Skeletal muscle tissue (tissue), 4 donors: ENCODE data around the gene RBMXL3. TPM values are rescaled to one million over a fixed set of nuclear protein-coding genes. Genes with fewer than 3 reads are reported as not detected.

Source experiments
- H3K27ac ChIP-seq: one replicate; pipeline ENCODE4 v1.7.0; 2013; ENCODE audit warnings: mild to moderate bottlenecking, low read depth, low read length, inconsistent platforms
- H3K27me3 ChIP-seq, 3 donors: one replicate each; pipeline ENCODE4 v1.7.0; 2013; ENCODE audit warnings: low read length in 3 of 3; ENCODE audit not compliant: control insufficient read depth in 3 of 3, insufficient read depth in 3 of 3
- H3K36me3 ChIP-seq, 3 donors: one replicate each; pipeline ENCODE4 v1.7.0; 2013; ENCODE audit warnings: low read length in 3 of 3; ENCODE audit not compliant: control insufficient read depth in 3 of 3, insufficient read depth in 3 of 3
- H3K4me1 ChIP-seq, 3 donors: one replicate each; pipeline ENCODE4 v1.7.0; 2013; ENCODE audit warnings: low read length in 3 of 3, mild to moderate bottlenecking in 3 of 3; ENCODE audit not compliant: control insufficient read depth in 3 of 3, insufficient read depth in 3 of 3
- H3K4me3 ChIP-seq, 3 donors: one replicate each; pipeline ENCODE4 v1.7.0; 2013; ENCODE audit warnings: low read length in 3 of 3
- H3K9ac ChIP-seq, 3 donors: one replicate each; pipeline ENCODE4 v1.7.0; 2013; ENCODE audit warnings: low read length in 3 of 3, mild to moderate bottlenecking in 3 of 3, moderate library complexity in 2 of 3, low read depth in 1 of 3
- H3K9me3 ChIP-seq, 3 donors: one replicate each; pipeline ENCODE4 v1.7.0; 2013; ENCODE audit warnings: low read length in 3 of 3; ENCODE audit not compliant: control insufficient read depth in 3 of 3
- total RNA-seq: library from RNA; depleted of rRNA; stranded (reverse); fragments of >200 nt; gene quantifications from one replicate; pipeline ENCODE4 v1.2.3, GENCODE V29; 2014
- donor health status: Osteomylitis.

The RBMXL3 gene
- total RNA-seq, 1 donor from 2014 or later, result not detected

DNA sequence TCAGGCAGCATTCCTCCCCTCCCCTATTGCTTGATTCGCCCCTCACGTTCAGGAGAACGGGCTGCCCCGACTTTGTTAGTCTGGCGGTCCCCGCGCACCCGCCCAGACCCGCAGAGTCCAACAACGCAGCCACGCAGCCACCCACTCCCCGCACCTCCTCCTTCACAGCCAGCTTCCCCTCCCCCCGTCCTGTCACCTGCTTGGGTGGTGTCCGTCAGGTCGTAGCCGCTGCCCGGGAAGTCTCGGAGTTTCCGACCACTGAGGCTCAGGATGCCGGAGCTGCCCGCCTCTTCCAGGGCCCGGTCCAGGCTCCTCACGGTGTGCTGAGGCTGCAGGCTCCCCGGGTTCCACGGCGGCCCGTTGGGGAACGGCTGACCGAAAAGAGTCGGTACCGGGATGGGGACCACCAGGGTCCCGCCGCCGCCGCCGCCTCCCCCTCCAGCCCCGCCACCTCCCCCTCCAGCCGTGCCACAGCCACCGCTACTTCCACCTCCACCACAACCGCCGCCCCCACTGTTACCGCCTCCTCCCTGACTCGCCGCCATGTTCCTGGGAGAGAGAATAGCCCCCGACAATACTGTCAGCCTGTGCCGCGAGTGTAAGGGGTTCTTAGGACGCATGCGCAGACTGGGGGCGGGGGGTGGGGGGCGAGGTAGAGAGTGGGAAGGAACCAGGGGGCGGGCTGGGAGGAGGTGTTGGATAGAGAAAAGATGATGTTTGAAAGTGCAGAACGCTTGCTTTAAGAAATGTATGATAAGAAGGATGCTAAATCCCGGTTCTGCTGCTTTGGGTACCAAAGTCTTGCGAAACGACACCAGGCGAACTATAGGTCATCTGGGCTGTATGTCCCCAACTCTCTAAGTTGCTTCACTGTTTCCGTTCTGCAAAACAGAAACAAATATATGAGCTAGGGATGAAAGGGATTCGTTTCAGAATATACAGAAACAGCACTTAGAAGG is 44.6 kb downstream of the RBMXL3 start, which contains the start of gene LRCH2:
TSS of gene LRCH2 (minus strand) at position 600 of the 959 bp plus-strand sequence. CDS start at position 545, 55 bp downstream.
- H3K27ac ChIP-seq, result no peak within 1 kb of the TSS
- no peaks in the 10 kb centered on the region for H3K9me3 ChIP-seq
- H3K36me3 ChIP-seq, result no peaks in the 10 kb centered on the region
- peaks cover 0 to 11% (median 0%) of the 10 kb centered on the region in 3 donors for H3K27me3 ChIP-seq
- H3K9ac ChIP-seq, result peak within 1 kb of the TSS in 2 of 3 donors; percentile 3 to 40
- no peaks in the 10 kb centered on the region for H3K4me1 ChIP-seq
- H3K4me3 ChIP-seq, result peak within 1 kb of the TSS; percentile 37 to 67 (median 55)

DNA sequence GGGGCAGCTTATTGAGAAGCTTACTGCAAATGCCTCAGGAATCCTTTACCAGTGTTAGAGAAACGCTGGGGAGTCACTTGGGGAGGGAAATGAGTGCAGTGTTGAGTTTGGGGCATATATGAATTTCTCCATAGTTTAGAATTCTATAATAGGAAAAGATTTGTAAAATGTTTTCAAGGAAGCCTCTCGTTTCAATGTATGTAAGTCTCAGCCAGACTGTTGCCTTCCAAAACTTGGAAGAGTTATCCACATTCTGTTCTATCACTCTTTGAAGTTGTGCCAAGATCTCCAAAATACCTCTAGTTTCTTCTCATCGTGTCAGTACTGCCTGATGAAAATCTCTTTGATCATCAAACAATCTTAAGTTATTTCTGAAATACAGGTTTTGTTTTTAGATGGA is 45.3 kb downstream of the RBMXL3 start:
- H3K9me3 ChIP-seq, result no peaks in the 10 kb centered on the region
- H3K4me1 ChIP-seq, result no peaks in the 10 kb centered on the region
- peak overlapping the region in 2 of 3 donors; percentile 24 to 51 for H3K4me3 ChIP-seq
- no peak overlapping the region for H3K9ac ChIP-seq
- H3K27me3 ChIP-seq, result peaks cover 0 to 11% (median 0%) of the 10 kb centered on the region in 3 donors
- H3K27ac ChIP-seq, result no peak overlapping the region
- H3K36me3 ChIP-seq, result no peaks in the 10 kb centered on the region

DNA sequence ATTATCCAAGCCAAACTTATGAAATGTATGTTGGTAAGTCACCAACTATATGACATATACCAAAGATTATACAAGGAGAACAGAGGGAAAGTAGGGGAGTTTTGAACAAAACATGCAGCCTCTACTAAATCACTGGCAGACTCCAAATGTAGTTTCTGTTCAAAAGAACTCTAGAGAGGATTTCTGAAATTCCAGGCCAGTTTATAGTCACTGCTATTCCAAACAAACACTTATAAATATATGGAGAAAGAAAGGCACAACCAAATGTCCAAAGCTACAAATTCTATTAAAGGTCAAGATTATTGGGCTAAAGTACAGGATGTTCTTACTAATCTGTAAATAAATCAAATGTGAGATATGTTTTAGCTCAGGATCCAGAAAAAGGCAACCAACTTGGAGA is 47.4 kb downstream of the RBMXL3 start:
- peaks cover 0 to 11% (median 0%) of the 10 kb centered on the region in 3 donors for H3K27me3 ChIP-seq

DNA sequence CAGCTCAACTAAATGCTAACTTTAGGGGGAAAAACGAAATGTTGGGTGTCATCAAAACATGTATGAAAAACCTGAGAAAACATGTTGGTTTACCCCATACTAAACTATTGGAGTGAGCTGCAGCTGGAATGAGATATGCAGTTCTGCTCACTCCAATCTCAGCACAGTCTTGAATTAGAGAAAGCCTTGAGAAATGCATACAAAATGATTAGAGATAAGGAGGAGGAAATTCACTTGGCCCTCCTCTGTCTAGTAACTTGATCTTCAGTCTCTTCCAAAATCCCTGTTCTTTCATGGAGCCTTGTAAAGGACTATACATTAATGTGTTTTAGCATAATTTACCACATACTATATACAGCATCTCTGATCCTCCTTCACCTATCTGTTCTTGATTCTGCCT is 47.8 kb downstream of the RBMXL3 start:
- no peaks in the 10 kb centered on the region for H3K4me1 ChIP-seq
- no peak overlapping the region for H3K27ac ChIP-seq
- H3K9me3 ChIP-seq, result no peaks in the 10 kb centered on the region
- H3K4me3 ChIP-seq, result no peak overlapping the region
- H3K27me3 ChIP-seq, result peaks cover 0 to 11% (median 0%) of the 10 kb centered on the region in 3 donors
- no peaks in the 10 kb centered on the region for H3K36me3 ChIP-seq
- no peak overlapping the region for H3K9ac ChIP-seq

More for the DNA sequence above, 47.4 kb downstream of the RBMXL3 start:
- no peaks in the 10 kb centered on the region for H3K4me1 ChIP-seq
- no peak overlapping the region for H3K4me3 ChIP-seq
- no peaks in the 10 kb centered on the region for H3K36me3 ChIP-seq
- no peak overlapping the region for H3K27ac ChIP-seq
- H3K9me3 ChIP-seq, result no peaks in the 10 kb centered on the region
- H3K9ac ChIP-seq, result no peak overlapping the region

Other genes with a start within 250 kb of the RBMXL3 start
- gene IL13RA2, start 171.8 kb upstream of the RBMXL3 start, total RNA-seq, result 1.0 TPM
- 3.1 TPM for gene LRCH2, start 44.7 kb downstream of the RBMXL3 start, total RNA-seq
- gene LUZP4, start 100.3 kb downstream of the RBMXL3 start, total RNA-seq, result not detected